GM18498 (cell line): ENCODE data around the gene DNM3.

Experiments used
- ATAC-seq: cut with Tn5 transposase; IDR thresholded peaks from one replicate; pipeline ENCODE4 v1.9.1; 2021; ENCODE audit warnings: mild to moderate bottlenecking, moderate library complexity; ENCODE audit not compliant: unreplicated experiment

DNM3 gene

GRCh38 chr1:171916315-171916771, 75.0 kb downstream of the DNM3 start:
- ATAC-seq, result no peak

GRCh38 chr1:171917331-171917730, 76.0 kb downstream of the DNM3 start:
- no peak for ATAC-seq

- no peak for ATAC-seq
Measured at GRCh38 chr1:171919891-171920887, 78.9 kb downstream of the DNM3 start.

GRCh38 chr1:171922999-171923398, 81.7 kb downstream of the DNM3 start:
- ATAC-seq, result no peak

- ATAC-seq, result no peak
Measured at GRCh38 chr1:171929121-171929520, 87.8 kb downstream of the DNM3 start.

- no peak for ATAC-seq
Measured at GRCh38 chr1:171931752-171932151, 90.5 kb downstream of the DNM3 start.

GRCh38 chr1:171934664-171935063, 93.4 kb downstream of the DNM3 start:
- no peak for ATAC-seq

GRCh38 chr1:171935086-171935485, 93.8 kb downstream of the DNM3 start:
- ATAC-seq, result no peak

- no peak for ATAC-seq
Measured at GRCh38 chr1:171935664-171936063, 94.4 kb downstream of the DNM3 start.

GRCh38 chr1:171937938-171938337, 96.6 kb downstream of the DNM3 start:
- no peak for ATAC-seq

GRCh38 chr1:171939740-171940139, 98.4 kb downstream of the DNM3 start:
- no peak for ATAC-seq

- no peak for ATAC-seq
Measured at GRCh38 chr1:171940368-171940767, 99.1 kb downstream of the DNM3 start.

GRCh38 chr1:171941920-171942319, 100.6 kb downstream of the DNM3 start:
- ATAC-seq, result no peak

- ATAC-seq, result no peak
Measured at GRCh38 chr1:171943973-171944561, 102.8 kb downstream of the DNM3 start.

GRCh38 chr1:171948511-171948910, 107.2 kb downstream of the DNM3 start:
- ATAC-seq, result no peak

GRCh38 chr1:171949316-171949715, 108.0 kb downstream of the DNM3 start:
- no peak for ATAC-seq

- ATAC-seq, result no peak
Measured at GRCh38 chr1:171953835-171954234, 112.5 kb downstream of the DNM3 start.

GRCh38 chr1:171954361-171954760, 113.1 kb downstream of the DNM3 start:
- ATAC-seq, result no peak

GRCh38 chr1:171961861-171962260, 120.6 kb downstream of the DNM3 start:
- peak; percentile 65 for ATAC-seq

GRCh38 chr1:171963762-171964161, 122.5 kb downstream of the DNM3 start:
- ATAC-seq, result no peak

- no peak for ATAC-seq
Measured at GRCh38 chr1:171965777-171966176, 124.5 kb downstream of the DNM3 start.
